HCT116 (cell line): Measurements from ENCODE around the gene TMEM151A. TPM values are rescaled to one million over a fixed set of nuclear protein-coding genes. Genes with fewer than 3 reads are reported as not detected.

Source experiments
- ATAC-seq: fragments of 200-7000 bp; cut with Tn5 transposase; 2 replicates; pipeline ENCODE4 v1.9.1; 2020; ENCODE audit warnings: mild to moderate bottlenecking, moderate library complexity
- BruUV-seq: library from RNA; stranded (reverse); fragments of 400-500 nt; replicated peaks from 2 replicates; lab custom pipeline; 2021; lab: Mats Ljungman, UMichigan
- CTCF ChIA-PET: fragments of 300-600 bp; sonication (Branson Sonifier 250); formaldehyde crosslinking; loops from one replicate; lab custom pipeline; 2021; ENCODE audit warnings: antibody characterized with exemption; lab: Charles Lee
- POLR2A ChIA-PET: fragments of 300-600, 350-600 bp; sonication (Branson Sonifier 250); formaldehyde crosslinking; loops from one replicate; lab custom pipeline; 2021; ENCODE audit warnings: antibody characterized with exemption; lab: Charles Lee
- RAD21 ChIA-PET, 2 experiments: fragments of 300-600 bp; sonication (Branson Sonifier 250); formaldehyde crosslinking; loops; one replicate each; lab custom pipeline; 2023; ENCODE audit warnings: low total read pairs in 2 of 2; ENCODE audit not compliant: uncharacterized antibody in 2 of 2, unreplicated experiment in 2 of 2, low non-redundant PET in 1 of 2; lab: Charles Lee
- DNase-seq: peaks from one replicate; pipeline ENCODE4 v3.0.0-alpha.2; 2010; ENCODE audit warnings: low read depth, low spot score
- H2AFZ ChIP-seq: fragments of 200-600 bp; shearing (Covaris generic), sonication (generic); 2 replicates; pipeline ENCODE4 v1.6.1; 2017; ENCODE audit warnings: low read depth, mixed run types, mixed read lengths, antibody characterized with exemption, low read length; ENCODE audit not compliant: poor library complexity, severe bottlenecking
- H3K27ac ChIP-seq: 2 replicates; pipeline ENCODE4 v1.5.1; 2012; ENCODE audit warnings: low read depth, low read length
- H3K27me3 ChIP-seq: fragments of 200-600 bp; sonication (generic); 2 replicates; pipeline ENCODE4 v1.6.1; 2016; ENCODE audit warnings: mixed run types, low read length, mixed read lengths; ENCODE audit not compliant: insufficient read depth
- H3K36me3 ChIP-seq, 2 experiments: fragments of 200-500 bp in 1 of 2; fragments of 200-600 bp in 1 of 2; sonication (Bioruptor generic) in 1 of 2; sonication (generic) in 1 of 2; 2 replicates each; pipeline versions ENCODE4 v1.5.1 to v1.6.1; 2014 to 2016; ENCODE audit warnings: low read length in 2 of 2, inconsistent platforms in 1 of 2, mixed read lengths in 1 of 2, mixed run types in 1 of 2; ENCODE audit not compliant: insufficient read depth in 2 of 2, control insufficient read depth in 1 of 2
- H3K4me1 ChIP-seq, 2 experiments: fragments of 200-600 bp in 1 of 2; sonication (generic) in 1 of 2; 2 replicates each; pipeline versions ENCODE4 v1.5.1 to v1.6.1; 2012 to 2017; ENCODE audit warnings: low read length in 2 of 2, inconsistent platforms in 1 of 2, mild to moderate bottlenecking in 1 of 2, mixed read lengths in 1 of 2, mixed run types in 1 of 2, moderate library complexity in 1 of 2; ENCODE audit not compliant: insufficient read depth in 2 of 2, control insufficient read depth in 1 of 2
- H3K4me2 ChIP-seq: fragments of 200-600 bp; sonication (generic); 2 replicates; pipeline ENCODE4 v1.6.1; 2017; ENCODE audit warnings: mixed run types, low read length, mixed read lengths
- H3K4me3 ChIP-seq, 2 experiments: fragments of 200-600 bp in 1 of 2; sonication (generic) in 1 of 2; replicated peaks in 1 of 2; 2 replicates each; pipeline ENCODE4 v1.5.1; 2011 to 2016; ENCODE audit warnings: low read length in 2 of 2, control low read depth in 1 of 2, low read depth in 1 of 2, mild to moderate bottlenecking in 1 of 2, mixed read lengths in 1 of 2, mixed run types in 1 of 2
- H3K79me2 ChIP-seq: fragments of 200-600 bp; sonication (generic); 2 replicates; pipeline ENCODE4 v1.6.1; 2017; ENCODE audit warnings: mild to moderate bottlenecking, mixed run types, low read length, moderate library complexity, mixed read lengths; ENCODE audit not compliant: insufficient read depth
- H3K9ac ChIP-seq: fragments of 200-600 bp; sonication (generic); 2 replicates; pipeline ENCODE4 v1.6.1; 2016; ENCODE audit warnings: low read length, mixed read lengths
- H3K9me2 ChIP-seq: fragments of 200-600 bp; sonication (generic), shearing (Covaris generic); 2 replicates; pipeline ENCODE4 v1.6.1; 2017; ENCODE audit warnings: mixed run types, mild to moderate bottlenecking, moderate library complexity; ENCODE audit not compliant: insufficient read depth
- H3K9me3 ChIP-seq, 2 experiments: fragments of 200-500 bp in 1 of 2; fragments of 200-600 bp in 1 of 2; sonication (Bioruptor generic) in 1 of 2; sonication (generic) in 1 of 2; 2 replicates each; pipeline ENCODE4 v1.6.1; 2014 to 2017; ENCODE audit warnings: low read length in 2 of 2, mixed read lengths in 2 of 2, inconsistent platforms in 1 of 2, low read depth in 1 of 2, mild to moderate bottlenecking in 1 of 2, mixed run types in 1 of 2, moderate library complexity in 1 of 2; ENCODE audit not compliant: control insufficient read depth in 1 of 2, insufficient read depth in 1 of 2
- H4K20me1 ChIP-seq: fragments of 200-600 bp; sonication (generic), shearing (Covaris generic); 2 replicates; pipeline ENCODE4 v1.6.1; 2017; ENCODE audit warnings: mixed run types, mild to moderate bottlenecking, moderate library complexity; ENCODE audit not compliant: insufficient read depth
- CBX3 ChIP-seq: IDR thresholded peaks from 2 replicates; pipeline ENCODE4 v1.6.1; 2012; ENCODE audit warnings: low read depth
- EZH2 ChIP-seq: fragments of 200-600 bp; sonication (generic); IDR thresholded peaks from 2 replicates; pipeline ENCODE4 v1.6.1; 2017; ENCODE audit warnings: antibody characterized with exemption, mixed run types
- FOSL1 ChIP-seq: IDR thresholded peaks from 2 replicates; pipeline ENCODE4 v1.6.1; 2012; ENCODE audit warnings: low read depth
- POLR2A ChIP-seq: IDR thresholded peaks from 2 replicates; pipeline ENCODE4 v1.7.0; 2011; ENCODE audit warnings: borderline replicate concordance; ENCODE audit not compliant: insufficient read depth, insufficient read length; ENCODE audit errors: extremely low read depth
- POLR2AphosphoS5 ChIP-seq: IDR thresholded peaks from 2 replicates; pipeline ENCODE4 v1.6.1; 2011; ENCODE audit warnings: mild to moderate bottlenecking, low read depth, low read length, moderate library complexity
- SIN3A ChIP-seq: IDR thresholded peaks from 2 replicates; pipeline ENCODE4 v1.6.1; 2012; ENCODE audit warnings: low read depth
- SRF ChIP-seq: IDR thresholded peaks from 2 replicates; pipeline ENCODE4 v1.6.1; 2012; ENCODE audit warnings: low read depth
- ZFX ChIP-seq: fragments of 450-650 bp; IDR thresholded peaks from 2 replicates; pipeline ENCODE4 v1.6.1; 2017
- intact Hi-C: fragments of 100-400 bp; cut with micrococcal nuclease; formaldehyde crosslinking; loops from 2 replicates; pipeline ENCODE4 v1.10.0; 2022
- total RNA-seq: library from RNA; stranded (reverse); gene quantifications from one replicate; pipeline ENCODE4 v1.2.1, GENCODE V29; 2021; ENCODE audit not compliant: unreplicated experiment
- TF ChIP-seq, protein P1 (sequence below): IDR thresholded peaks from 2 replicates; pipeline ENCODE4 v1.6.1; 2012; ENCODE audit warnings: low read depth

TMEM151A gene
- total RNA-seq, 1 experiment from 2014 or later: 5.9 TPM

DNA sequence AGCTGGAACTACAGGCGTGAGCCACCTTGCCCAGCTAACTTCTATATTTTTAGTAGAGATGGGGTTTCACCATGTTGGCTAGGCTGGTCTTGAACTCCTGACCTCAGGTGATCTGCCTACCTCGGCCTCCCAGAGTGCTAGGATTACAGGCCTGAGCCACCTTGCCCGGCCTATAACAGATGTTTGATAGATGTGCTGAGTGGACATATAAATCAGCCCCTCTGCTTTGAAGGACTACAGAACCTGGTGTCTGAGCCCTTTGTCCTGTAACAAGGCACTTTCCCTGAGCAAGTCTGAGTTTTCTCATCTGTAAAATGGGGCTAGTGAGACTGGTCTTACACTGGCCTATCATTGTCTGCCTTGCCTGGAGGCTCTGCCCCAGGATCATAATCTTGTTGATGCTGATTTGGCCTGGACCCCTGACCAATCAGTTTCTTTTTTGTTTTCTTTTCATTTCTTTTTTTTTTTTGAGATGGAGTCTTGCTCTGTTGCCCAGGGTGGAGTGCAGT is 37.5 kb downstream of the TMEM151A start:
- H3K27ac ChIP-seq: peak overlapping the region; percentile 41; the same call in 1 of the 2 replicates
- RAD21 ChIA-PET: interaction anchor here in 1 of 2 experiments (1.9 kb wide), 1 partner anchor 17 kb away, joined by 6 read pairs; no protein-coding TSS in a partner anchor
- H3K9ac ChIP-seq: no peak overlapping the region
- DNase-seq (no peak), ATAC-seq (no peak)
- H3K4me3 ChIP-seq: no peak overlapping the region
- no peaks in the 10 kb centered on the region for H3K9me3 ChIP-seq
- H3K4me2 ChIP-seq: peak overlapping the region; percentile 73; the same call in 1 of the 2 replicates
- no TSS peak for BruUV-seq
- peaks cover 17 to 57% of the 10 kb centered on the region in 2 experiments for H3K4me1 ChIP-seq
- no peaks in the 10 kb centered on the region for H3K9me2 ChIP-seq
- H3K79me2 ChIP-seq: no peaks in the 10 kb centered on the region
- no peaks in the 10 kb centered on the region for H4K20me1 ChIP-seq
- no peak for TF ChIP-seq SRF
- TF ChIP-seq CBX3: no peak
- 0 out of 2 replicates have a peak, but pooled peaks have one; percentile 11 for TF ChIP-seq ZFX
- peaks cover 2 to 13% of the 10 kb centered on the region in 2 experiments; a peak in 3 of 4 replicates for H3K36me3 ChIP-seq
- H2AFZ ChIP-seq: no peak overlapping the region
- CTCF ChIA-PET: interaction anchor here (0.7 to 3.7 kb wide), 2 partner anchors 17 to 64 kb away, joined by 3 to 42 read pairs; no protein-coding TSS in a partner anchor
- POLR2A ChIA-PET: interaction anchor here (1.0 kb wide), 1 partner anchor 17 kb away, joined by 3 read pairs; no protein-coding TSS in a partner anchor
- H3K27me3 ChIP-seq: no peaks in the 10 kb centered on the region
- intact Hi-C loops: no loop called here

DNA sequence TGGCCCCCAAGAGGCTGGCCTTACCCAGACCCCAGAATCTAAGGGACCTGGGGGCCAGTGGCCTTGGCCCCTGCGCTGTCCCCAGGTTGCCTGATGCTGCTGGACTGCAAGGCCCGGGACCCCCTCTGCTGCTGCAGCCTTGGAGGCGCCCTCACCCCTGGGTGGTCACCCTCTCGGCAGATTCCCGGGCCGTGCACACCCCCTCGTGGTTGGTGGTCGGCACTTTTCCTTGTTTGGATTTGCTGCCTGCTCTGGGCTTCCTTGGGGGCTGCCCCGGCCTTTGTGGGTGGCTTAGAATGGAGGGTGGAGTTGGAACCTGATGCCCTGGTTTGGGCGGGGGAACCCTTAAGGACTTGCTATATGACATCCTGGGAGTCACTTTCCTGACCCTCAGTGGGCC is 39.2 kb downstream of the TMEM151A start:
- RAD21 ChIA-PET: no interaction called here
- H3K4me1 ChIP-seq: peaks cover 17 to 52% of the 10 kb centered on the region in 2 experiments

More for the DNA sequence above, 39.2 kb downstream of the TMEM151A start:
- H3K27me3 ChIP-seq: no peaks in the 10 kb centered on the region
- no peak overlapping the region for H3K27ac ChIP-seq
- H3K9ac ChIP-seq: no peak overlapping the region
- no peak overlapping the region for H2AFZ ChIP-seq
- no peak for ATAC-seq
- H3K4me2 ChIP-seq: no peak overlapping the region
- no peak for DNase-seq
- intact Hi-C loops: no loop called here
- ChIA-PET CTCF (interaction anchor here (3.7 kb wide), 1 partner anchor 19 kb away, joined by 42 read pairs; no protein-coding TSS in a partner anchor), POLR2A (interaction anchor here (1.0 kb wide), 1 partner anchor 18 kb away, joined by 4 read pairs; no protein-coding TSS in a partner anchor)
- no peaks in the 10 kb centered on the region for H3K9me3 ChIP-seq
- no peak overlapping the region for H3K4me3 ChIP-seq
- no peaks in the 10 kb centered on the region for H3K9me2 ChIP-seq
- H3K36me3 ChIP-seq: peaks cover 3 to 16% of the 10 kb centered on the region in 2 experiments; a peak in 3 of 4 replicates
- TF ChIP-seq EZH2: no peak
- no peak for TF ChIP-seq SRF
- TF ChIP-seq POLR2AphosphoS5: no peak; the same call in 1 of the 2 replicates
- TF ChIP-seq, protein P1, sequence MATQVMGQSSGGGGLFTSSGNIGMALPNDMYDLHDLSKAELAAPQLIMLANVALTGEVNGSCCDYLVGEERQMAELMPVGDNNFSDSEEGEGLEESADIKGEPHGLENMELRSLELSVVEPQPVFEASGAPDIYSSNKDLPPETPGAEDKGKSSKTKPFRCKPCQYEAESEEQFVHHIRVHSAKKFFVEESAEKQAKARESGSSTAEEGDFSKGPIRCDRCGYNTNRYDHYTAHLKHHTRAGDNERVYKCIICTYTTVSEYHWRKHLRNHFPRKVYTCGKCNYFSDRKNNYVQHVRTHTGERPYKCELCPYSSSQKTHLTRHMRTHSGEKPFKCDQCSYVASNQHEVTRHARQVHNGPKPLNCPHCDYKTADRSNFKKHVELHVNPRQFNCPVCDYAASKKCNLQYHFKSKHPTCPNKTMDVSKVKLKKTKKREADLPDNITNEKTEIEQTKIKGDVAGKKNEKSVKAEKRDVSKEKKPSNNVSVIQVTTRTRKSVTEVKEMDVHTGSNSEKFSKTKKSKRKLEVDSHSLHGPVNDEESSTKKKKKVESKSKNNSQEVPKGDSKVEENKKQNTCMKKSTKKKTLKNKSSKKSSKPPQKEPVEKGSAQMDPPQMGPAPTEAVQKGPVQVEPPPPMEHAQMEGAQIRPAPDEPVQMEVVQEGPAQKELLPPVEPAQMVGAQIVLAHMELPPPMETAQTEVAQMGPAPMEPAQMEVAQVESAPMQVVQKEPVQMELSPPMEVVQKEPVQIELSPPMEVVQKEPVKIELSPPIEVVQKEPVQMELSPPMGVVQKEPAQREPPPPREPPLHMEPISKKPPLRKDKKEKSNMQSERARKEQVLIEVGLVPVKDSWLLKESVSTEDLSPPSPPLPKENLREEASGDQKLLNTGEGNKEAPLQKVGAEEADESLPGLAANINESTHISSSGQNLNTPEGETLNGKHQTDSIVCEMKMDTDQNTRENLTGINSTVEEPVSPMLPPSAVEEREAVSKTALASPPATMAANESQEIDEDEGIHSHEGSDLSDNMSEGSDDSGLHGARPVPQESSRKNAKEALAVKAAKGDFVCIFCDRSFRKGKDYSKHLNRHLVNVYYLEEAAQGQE: no peak
- TF ChIP-seq FOSL1: no peak
- TF ChIP-seq SIN3A: no peak
- TF ChIP-seq POLR2A: no peak
- H4K20me1 ChIP-seq: no peaks in the 10 kb centered on the region
- BruUV-seq: no TSS peak
- H3K79me2 ChIP-seq: peaks cover 13% of the 10 kb centered on the region; the same call in 1 of the 2 replicates
